Measurements from ENCODE around the gene SLC23A2. TPM values are rescaled to one million over a fixed set of nuclear protein-coding genes. Genes with fewer than 3 reads are reported as not detected.

Gene SLC23A2
- total RNA-seq, 1 donor from 2014 or later: 24.2 TPM

DNA sequence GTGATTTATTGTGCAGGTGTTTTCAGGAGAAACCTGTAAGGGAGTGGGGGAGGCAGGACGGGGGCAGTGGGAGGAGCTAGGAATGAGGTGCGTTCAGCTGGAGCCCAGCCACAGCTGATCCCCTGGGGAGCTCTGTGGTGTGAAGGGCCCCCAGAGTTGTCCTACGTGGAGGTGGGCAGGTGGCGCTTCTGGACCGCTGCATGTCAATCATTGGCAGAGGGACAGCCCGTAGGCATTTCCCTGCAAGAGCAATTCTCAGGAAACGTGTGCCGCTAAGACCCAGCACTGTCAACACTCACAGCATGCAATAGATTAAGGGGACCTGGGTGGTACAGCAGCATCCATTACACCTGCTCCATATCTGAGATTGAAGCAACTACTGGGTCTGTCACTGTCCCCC is 191.6 kb downstream of the SLC23A2 start:
- H3K4me1 Mint-ChIP-seq (ENCODE audit: low read depth): peaks cover 33% of the 10 kb centered on the region
- H3K27ac Mint-ChIP-seq (ENCODE audit: unreplicated experiment): no peak overlapping the region
- peak; percentile 57 for DNase-seq (ENCODE audit: low spot score)
- no peak overlapping the region for H3K4me3 Mint-ChIP-seq (ENCODE audit: unreplicated experiment)
- H3K9me3 Mint-ChIP-seq (ENCODE audit: low read depth): no peaks in the 10 kb centered on the region
- no peaks in the 10 kb centered on the region for H3K27me3 Mint-ChIP-seq (ENCODE audit: low read depth)
- peaks cover 3% of the 10 kb centered on the region for H3K36me3 Mint-ChIP-seq (ENCODE audit: low read depth)
- TF ChIP-seq, protein P1, sequence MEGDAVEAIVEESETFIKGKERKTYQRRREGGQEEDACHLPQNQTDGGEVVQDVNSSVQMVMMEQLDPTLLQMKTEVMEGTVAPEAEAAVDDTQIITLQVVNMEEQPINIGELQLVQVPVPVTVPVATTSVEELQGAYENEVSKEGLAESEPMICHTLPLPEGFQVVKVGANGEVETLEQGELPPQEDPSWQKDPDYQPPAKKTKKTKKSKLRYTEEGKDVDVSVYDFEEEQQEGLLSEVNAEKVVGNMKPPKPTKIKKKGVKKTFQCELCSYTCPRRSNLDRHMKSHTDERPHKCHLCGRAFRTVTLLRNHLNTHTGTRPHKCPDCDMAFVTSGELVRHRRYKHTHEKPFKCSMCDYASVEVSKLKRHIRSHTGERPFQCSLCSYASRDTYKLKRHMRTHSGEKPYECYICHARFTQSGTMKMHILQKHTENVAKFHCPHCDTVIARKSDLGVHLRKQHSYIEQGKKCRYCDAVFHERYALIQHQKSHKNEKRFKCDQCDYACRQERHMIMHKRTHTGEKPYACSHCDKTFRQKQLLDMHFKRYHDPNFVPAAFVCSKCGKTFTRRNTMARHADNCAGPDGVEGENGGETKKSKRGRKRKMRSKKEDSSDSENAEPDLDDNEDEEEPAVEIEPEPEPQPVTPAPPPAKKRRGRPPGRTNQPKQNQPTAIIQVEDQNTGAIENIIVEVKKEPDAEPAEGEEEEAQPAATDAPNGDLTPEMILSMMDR (IDR thresholded peaks at IDR 0.05): no peak

DNA sequence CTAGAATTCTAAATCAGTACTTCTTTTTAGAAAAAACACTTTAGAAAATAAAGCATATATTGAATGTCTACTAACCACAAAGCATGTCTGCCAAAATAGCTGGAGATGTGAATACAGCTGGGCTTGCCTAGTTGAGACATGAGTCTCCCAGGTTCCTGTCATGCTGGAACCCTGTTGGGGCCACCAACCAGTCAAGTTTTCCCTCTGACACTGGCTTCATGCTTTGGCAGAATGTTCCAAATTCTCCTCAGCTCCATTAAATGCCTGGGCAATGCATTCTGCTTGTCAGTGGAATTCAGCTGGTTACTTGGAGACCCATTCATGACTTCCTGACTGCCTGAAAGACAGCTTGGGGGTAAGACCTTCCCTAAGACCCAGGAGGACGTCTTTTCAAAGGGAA is 192.4 kb downstream of the SLC23A2 start:
- no peaks in the 10 kb centered on the region for H3K9me3 Mint-ChIP-seq (ENCODE audit: low read depth)
- peaks cover 3% of the 10 kb centered on the region for H3K36me3 Mint-ChIP-seq (ENCODE audit: low read depth)
- TF ChIP-seq, protein P1 (IDR thresholded peaks at IDR 0.05): peak; percentile 9
- DNase-seq (ENCODE audit: low spot score): no peak
- no peak overlapping the region for H3K4me3 Mint-ChIP-seq (ENCODE audit: unreplicated experiment)
- peak overlapping the region; percentile 83 for H3K27ac Mint-ChIP-seq (ENCODE audit: unreplicated experiment)
- no peaks in the 10 kb centered on the region for H3K27me3 Mint-ChIP-seq (ENCODE audit: low read depth)
- peaks cover 30% of the 10 kb centered on the region for H3K4me1 Mint-ChIP-seq (ENCODE audit: low read depth)

DNA sequence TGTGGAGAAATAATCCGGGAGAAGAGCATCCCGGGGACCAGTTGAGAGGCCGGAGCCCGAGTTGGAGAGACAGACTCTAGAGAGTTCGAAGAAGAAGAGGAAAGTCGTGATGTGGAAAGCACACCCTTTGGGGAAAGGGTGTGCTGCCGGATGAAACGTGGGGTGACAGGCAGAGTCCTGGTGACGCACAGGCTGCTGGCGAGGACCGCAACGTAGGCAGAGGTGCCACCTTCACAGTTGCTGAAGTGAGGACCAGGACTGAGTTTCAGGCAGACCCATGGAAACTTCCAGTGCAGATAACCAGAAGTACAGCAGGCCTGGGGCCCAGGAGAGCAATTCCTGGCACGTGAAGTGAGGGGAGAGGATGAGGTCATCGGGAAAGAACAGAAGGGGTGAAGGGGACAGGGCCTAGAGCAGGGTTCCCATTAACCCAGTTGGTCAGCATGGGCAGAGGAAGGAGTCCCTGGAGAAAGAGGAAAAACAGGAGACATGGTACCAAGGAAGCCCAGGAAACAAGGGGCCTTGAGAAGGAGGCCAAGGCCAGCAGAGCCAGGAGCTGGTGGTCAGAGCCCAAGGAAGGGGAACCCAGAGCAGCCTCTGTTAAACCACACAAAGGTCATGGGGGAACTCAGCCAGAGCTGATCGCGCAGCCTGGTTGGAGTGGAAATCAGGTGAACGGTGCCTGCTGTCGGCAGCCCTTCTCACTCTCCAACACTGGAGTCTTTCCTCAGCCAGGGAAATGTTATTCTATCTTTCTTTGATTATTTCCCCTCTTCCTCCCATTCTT is 195.5 kb downstream of the SLC23A2 start:
- peak; percentile 42 for DNase-seq (ENCODE audit: low spot score)
- H3K27ac Mint-ChIP-seq (ENCODE audit: unreplicated experiment): no peak overlapping the region
- no peak overlapping the region for H3K4me3 Mint-ChIP-seq (ENCODE audit: unreplicated experiment)
- H3K4me1 Mint-ChIP-seq (ENCODE audit: low read depth): peaks cover 25% of the 10 kb centered on the region
- TF ChIP-seq, protein P1 (IDR thresholded peaks at IDR 0.05): no peak
- peaks cover 7% of the 10 kb centered on the region for H3K36me3 Mint-ChIP-seq (ENCODE audit: low read depth)
- no peaks in the 10 kb centered on the region for H3K27me3 Mint-ChIP-seq (ENCODE audit: low read depth)
- H3K9me3 Mint-ChIP-seq (ENCODE audit: low read depth): no peaks in the 10 kb centered on the region

DNA sequence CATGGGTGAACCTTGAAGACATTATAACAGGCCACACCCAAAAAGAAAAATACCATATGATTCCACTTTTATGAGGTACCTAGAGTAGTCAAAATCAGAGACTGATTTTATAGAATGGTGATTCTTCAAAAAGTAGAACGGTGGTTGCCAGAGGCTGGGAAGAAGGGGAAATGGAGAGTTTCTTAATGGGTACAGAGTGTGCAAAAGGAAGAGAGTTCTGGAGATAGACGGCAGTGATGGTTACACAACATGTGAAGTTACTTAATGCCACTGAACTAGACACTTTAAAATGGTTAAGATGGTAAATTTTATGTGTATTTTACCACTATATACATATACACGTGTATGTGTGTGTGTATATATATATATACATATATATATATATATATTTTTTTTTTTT is 198.8 kb downstream of the SLC23A2 start:
- Mint-ChIP-seq H3K27ac (ENCODE audit: unreplicated experiment) (no peak overlapping the region), H3K27me3 (ENCODE audit: low read depth) (no peaks in the 10 kb centered on the region), H3K4me1 (ENCODE audit: low read depth) (peaks cover 11% of the 10 kb centered on the region), H3K36me3 (ENCODE audit: low read depth) (peaks cover 17% of the 10 kb centered on the region), H3K4me3 (ENCODE audit: unreplicated experiment) (no peak overlapping the region), H3K9me3 (ENCODE audit: low read depth) (peaks cover 9% of the 10 kb centered on the region)
- DNase-seq (ENCODE audit: low spot score): no peak
- TF ChIP-seq, protein P1 (IDR thresholded peaks at IDR 0.05): no peak

Other genes starting within 250 kb of the SLC23A2 start
- gene RASSF2, start 177.9 kb downstream of the SLC23A2 start, total RNA-seq: 2.1 to 21.3 TPM (median 20.3 TPM) in 3 replicates
- 92.8 to 118 TPM (median 93.8 TPM) in 3 replicates for gene TMEM230, start 111.6 kb upstream of the SLC23A2 start, total RNA-seq
- gene PCNA, start 118.4 kb upstream of the SLC23A2 start, total RNA-seq: 46.3 to 117 TPM (median 49.4 TPM) in 3 replicates
- gene CDS2, start 125.5 kb upstream of the SLC23A2 start, total RNA-seq: 33.0 to 46.9 TPM (median 42.9 TPM) in 3 replicates

Data from chondrocyte (in vitro differentiated cells).